Measurements from ENCODE around the gene KPNA6. TPM values are rescaled to one million over a fixed set of nuclear protein-coding genes. Genes with fewer than 3 reads are reported as not detected.

Gene KPNA6
- total RNA-seq, 1 donor from 2014 or later = 28.7 TPM

DNA sequence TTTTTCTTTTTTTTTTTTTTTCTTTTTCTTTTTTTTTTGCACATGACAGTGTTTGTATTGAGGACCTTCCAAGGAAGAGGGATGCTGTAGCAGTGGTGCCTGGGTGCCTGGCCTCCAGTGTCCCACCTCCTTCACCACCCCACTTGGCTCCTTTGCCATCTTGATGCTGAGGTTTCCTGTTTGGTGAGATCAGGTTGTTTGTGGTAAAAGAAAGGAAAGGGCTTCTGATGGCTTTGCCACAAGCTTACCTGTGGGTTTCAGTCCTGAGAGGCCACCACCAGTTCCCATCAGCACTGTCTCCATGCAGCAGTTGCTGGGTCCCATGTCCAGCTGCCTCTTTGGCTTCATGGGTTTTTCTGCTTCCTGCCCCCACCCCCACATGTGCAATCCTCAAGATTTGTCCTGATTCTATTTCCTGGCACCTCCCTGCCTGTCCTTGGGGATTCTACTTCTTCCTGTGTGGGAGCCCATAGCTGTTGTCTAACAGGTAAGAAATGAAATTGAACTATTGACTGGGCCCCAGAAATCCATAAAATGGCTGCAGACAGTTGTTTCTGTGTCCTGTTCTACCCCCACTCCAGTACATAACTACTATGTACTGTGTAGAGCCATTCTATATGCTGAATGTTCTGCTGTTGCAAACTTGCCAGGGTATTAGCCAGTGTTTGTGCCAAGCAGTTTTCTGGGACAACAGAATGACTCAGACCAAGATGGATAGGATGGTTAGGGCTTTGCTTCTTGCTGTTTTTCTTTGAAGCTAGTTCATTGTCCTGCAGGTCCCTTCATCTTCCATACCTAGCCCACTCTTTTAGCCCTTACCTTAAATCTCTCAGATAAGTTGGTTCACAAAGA lies 88.3 kb downstream of the KPNA6 start:
- Histone ChIP-seq H3K36me3 (peaks cover 0 to 64% of the 10 kb centered on the region in 2 donors), H3K9me3 (no peaks in the 10 kb centered on the region), H3K4me3 (no peak overlapping the region), H3K27me3 (no peaks in the 10 kb centered on the region), H3K27ac (no peak overlapping the region), H3K4me1 (peaks cover 12% of the 10 kb centered on the region)
- TF ChIP-seq, protein P1, sequence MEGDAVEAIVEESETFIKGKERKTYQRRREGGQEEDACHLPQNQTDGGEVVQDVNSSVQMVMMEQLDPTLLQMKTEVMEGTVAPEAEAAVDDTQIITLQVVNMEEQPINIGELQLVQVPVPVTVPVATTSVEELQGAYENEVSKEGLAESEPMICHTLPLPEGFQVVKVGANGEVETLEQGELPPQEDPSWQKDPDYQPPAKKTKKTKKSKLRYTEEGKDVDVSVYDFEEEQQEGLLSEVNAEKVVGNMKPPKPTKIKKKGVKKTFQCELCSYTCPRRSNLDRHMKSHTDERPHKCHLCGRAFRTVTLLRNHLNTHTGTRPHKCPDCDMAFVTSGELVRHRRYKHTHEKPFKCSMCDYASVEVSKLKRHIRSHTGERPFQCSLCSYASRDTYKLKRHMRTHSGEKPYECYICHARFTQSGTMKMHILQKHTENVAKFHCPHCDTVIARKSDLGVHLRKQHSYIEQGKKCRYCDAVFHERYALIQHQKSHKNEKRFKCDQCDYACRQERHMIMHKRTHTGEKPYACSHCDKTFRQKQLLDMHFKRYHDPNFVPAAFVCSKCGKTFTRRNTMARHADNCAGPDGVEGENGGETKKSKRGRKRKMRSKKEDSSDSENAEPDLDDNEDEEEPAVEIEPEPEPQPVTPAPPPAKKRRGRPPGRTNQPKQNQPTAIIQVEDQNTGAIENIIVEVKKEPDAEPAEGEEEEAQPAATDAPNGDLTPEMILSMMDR (IDR thresholded peaks at IDR 0.05) = no peak
- no peak for TF ChIP-seq POLR2A (IDR thresholded peaks at IDR 0.05)
- no peak for TF ChIP-seq POLR2AphosphoS5 (IDR thresholded peaks at IDR 0.05; ENCODE audit: insufficient read depth in 1 of 2, low read depth in 1 of 2)
- DNase-seq (ENCODE audit: extremely low spot score in 2 of 2) = no peak
- intact Hi-C loops (cut with DNase I) = no loop called here

DNA sequence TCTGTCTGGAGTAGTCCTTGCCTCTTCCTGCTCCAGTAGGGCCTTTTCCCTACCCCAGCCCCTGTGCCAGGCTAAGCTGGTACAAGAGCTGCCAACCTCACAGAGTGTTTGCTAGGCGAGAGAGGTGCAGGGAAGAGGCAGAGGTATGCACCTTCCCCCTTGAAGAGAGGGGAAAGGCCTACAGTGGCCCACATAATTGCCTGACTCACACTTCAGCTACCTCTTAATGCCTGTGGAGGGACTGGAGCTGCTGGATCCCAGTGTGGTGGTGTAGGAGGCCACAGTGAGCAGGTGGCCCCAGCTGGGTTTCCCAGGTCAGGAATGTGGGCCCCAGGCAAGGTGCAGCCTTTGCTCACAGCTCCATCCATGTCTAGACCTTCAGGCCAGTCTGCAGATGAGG lies 89.2 kb downstream of the KPNA6 start:
- Histone ChIP-seq H3K4me3 (no peak overlapping the region), H3K27me3 (no peaks in the 10 kb centered on the region), H3K27ac (no peak overlapping the region), H3K9me3 (no peaks in the 10 kb centered on the region), H3K36me3 (peaks cover 0 to 55% of the 10 kb centered on the region in 2 donors), H3K4me1 (peaks cover 21% of the 10 kb centered on the region)
- intact Hi-C loops (cut with DNase I) = no loop called here
- TF ChIP-seq, protein P1 (IDR thresholded peaks at IDR 0.05) = no peak
- TF ChIP-seq POLR2AphosphoS5 (IDR thresholded peaks at IDR 0.05; ENCODE audit: insufficient read depth in 1 of 2, low read depth in 1 of 2) (no peak), POLR2A (IDR thresholded peaks at IDR 0.05) (no peak)
- DNase-seq (ENCODE audit: extremely low spot score in 2 of 2) = no peak

DNA sequence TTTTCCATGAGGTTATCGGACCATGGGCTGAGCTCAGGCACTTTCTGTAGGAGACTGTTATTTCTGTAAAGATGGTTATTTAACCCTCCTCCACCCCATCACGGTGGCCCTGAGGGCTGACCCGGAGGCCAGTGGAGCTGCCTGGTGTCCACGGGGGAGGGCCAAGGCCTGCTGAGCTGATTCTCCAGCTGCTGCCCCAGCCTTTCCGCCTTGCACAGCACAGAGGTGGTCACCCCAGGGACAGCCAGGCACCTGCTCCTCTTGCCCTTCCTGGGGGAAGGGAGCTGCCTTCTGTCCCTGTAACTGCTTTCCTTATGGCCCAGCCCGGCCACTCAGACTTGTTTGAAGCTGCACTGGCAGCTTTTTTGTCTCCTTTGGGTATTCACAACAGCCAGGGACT lies 90.0 kb downstream of the KPNA6 start:
- Histone ChIP-seq H3K9me3 (no peaks in the 10 kb centered on the region), H3K4me1 (peaks cover 23% of the 10 kb centered on the region), H3K27ac (no peak overlapping the region), H3K4me3 (no peak overlapping the region), H3K27me3 (no peaks in the 10 kb centered on the region), H3K36me3 (peaks cover 0 to 48% of the 10 kb centered on the region in 2 donors)
- no peak for DNase-seq (ENCODE audit: extremely low spot score in 2 of 2)
- intact Hi-C loops (cut with DNase I) = no loop called here
- no peak for TF ChIP-seq POLR2A (IDR thresholded peaks at IDR 0.05)

DNA sequence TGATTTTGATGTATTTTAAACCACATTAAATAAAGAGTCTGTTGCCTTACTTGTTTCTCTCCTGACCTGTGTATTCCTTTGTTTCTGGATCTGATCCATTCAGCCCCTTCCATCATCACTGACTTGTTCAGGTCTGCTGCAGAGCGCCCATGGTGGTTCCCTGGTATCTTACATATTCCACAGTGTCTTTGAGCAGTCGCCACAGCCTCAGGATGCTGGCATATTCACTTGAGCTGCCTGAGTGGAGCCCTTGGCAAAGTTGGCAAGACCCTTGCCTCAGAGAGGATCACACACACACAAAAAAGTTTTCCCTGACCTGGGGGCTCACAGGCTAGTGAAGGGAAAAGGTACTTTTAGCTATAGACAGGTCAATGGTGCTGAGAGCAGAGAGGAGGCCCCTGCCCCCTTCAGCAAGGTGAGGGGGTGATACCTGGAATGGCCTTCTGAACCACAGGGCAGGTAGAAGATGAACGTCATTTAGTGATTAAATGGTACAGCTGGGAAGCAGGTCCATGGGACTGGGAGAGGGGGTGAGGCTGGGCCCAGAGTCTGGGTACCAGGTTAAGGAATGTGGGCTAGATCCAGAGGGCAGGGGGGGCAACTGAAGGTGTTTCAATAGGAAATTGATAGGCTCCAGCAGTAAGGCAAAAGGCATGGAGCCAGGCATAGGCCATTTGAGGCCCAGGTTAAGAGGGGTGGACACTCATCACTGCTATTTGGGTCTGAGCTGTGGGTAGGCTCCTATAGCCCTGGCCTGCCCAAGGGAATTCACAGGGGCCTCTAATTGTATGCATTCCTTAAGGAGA lies 90.6 kb downstream of the KPNA6 start:
- DNase-seq (ENCODE audit: extremely low spot score in 2 of 2) = no peak
- Histone ChIP-seq H3K4me3 (no peak overlapping the region), H3K9me3 (no peaks in the 10 kb centered on the region), H3K4me1 (peaks cover 23% of the 10 kb centered on the region), H3K27me3 (no peaks in the 10 kb centered on the region), H3K27ac (no peak overlapping the region), H3K36me3 (peaks cover 0 to 42% of the 10 kb centered on the region in 2 donors)
- intact Hi-C loops (cut with DNase I) = no loop called here
- TF ChIP-seq POLR2A (IDR thresholded peaks at IDR 0.05) (no peak), POLR2AphosphoS5 (IDR thresholded peaks at IDR 0.05; ENCODE audit: insufficient read depth in 1 of 2, low read depth in 1 of 2) (no peak)
- TF ChIP-seq, protein P1 (IDR thresholded peaks at IDR 0.05) = no peak

DNA sequence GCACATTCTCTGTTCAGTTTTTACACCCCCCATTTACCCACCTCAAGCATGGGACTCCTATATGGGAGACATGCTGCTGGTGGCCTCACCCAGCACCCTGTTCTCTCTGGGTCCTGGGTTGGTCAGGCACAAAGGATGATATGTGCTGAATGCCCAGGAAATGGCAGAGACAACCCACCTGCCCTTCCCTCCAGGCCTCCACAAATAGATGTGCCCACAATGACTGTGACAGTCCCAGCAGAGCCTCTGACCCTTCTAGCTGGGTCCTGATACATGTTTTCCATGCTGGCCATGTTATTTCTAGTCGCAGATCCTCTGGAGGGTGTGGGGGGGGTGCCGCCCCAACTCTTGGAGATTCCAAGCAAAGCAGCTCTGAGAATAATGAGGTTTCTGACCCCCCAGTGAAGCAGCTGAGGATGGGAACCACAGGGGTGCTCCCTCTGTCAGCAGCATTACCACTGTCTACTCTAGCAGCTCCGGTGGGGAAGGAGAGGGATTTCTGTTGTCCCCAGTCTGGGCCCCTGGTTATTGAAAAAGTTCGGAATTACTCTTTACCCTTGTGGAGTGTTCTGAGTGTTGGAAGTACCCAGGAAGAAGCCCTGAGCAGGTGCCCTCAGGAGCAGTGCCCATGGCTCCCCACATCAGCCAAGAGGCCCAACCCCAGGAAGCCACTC lies 91.3 kb downstream of the KPNA6 start:
- DNase-seq (ENCODE audit: extremely low spot score in 2 of 2) = no peak
- Histone ChIP-seq H3K4me3 (no peak overlapping the region), H3K27ac (peak overlapping the region; percentile 77), H3K27me3 (no peaks in the 10 kb centered on the region), H3K9me3 (no peaks in the 10 kb centered on the region), H3K4me1 (peaks cover 23% of the 10 kb centered on the region), H3K36me3 (peaks cover 0 to 37% of the 10 kb centered on the region in 2 donors)
- TF ChIP-seq, protein P1 (IDR thresholded peaks at IDR 0.05) = no peak
- TF ChIP-seq POLR2AphosphoS5 (IDR thresholded peaks at IDR 0.05; ENCODE audit: insufficient read depth in 1 of 2, low read depth in 1 of 2) (no peak), POLR2A (IDR thresholded peaks at IDR 0.05) (no peak)
- intact Hi-C loops (cut with DNase I) = no loop called here

All from vagina (tissue), 2 donors.